Duodenal mucosa (tissue), 2 donors: Measurements from ENCODE around the gene LRRC8D.
"Not testable (repeated sequence)": the region's sequence is repeated elsewhere in the genome, so short reads cannot be mapped to it uniquely, and the experiment has no call there.

ENCODE experiments used
- H3K27ac ChIP-seq: one replicate; pipeline ENCODE4 v1.7.0; 2013; ENCODE audit warnings: low read depth, low read length
- H3K27me3 ChIP-seq, 2 donors: one replicate each; pipeline ENCODE4 v1.7.0; 2013; ENCODE audit warnings: low read length in 2 of 2, control low read depth in 1 of 2; ENCODE audit not compliant: insufficient read depth in 2 of 2, control insufficient read depth in 1 of 2
- H3K36me3 ChIP-seq, 2 donors: one replicate each; pipeline ENCODE4 v1.7.0; 2013; ENCODE audit warnings: low read length in 2 of 2, control low read depth in 1 of 2; ENCODE audit not compliant: insufficient read depth in 2 of 2, control insufficient read depth in 1 of 2
- H3K4me1 ChIP-seq, 2 donors: one replicate each; pipeline ENCODE4 v1.7.0; 2013; ENCODE audit warnings: low read length in 2 of 2, control low read depth in 1 of 2; ENCODE audit not compliant: insufficient read depth in 2 of 2, control insufficient read depth in 1 of 2
- H3K4me3 ChIP-seq, 2 donors: one replicate each; pipeline ENCODE4 v1.7.0; 2013; ENCODE audit warnings: low read length in 2 of 2, low read depth in 1 of 2
- H3K9ac ChIP-seq, 2 donors: one replicate each; pipeline ENCODE4 v1.7.0; 2013; ENCODE audit warnings: low read length in 2 of 2, low read depth in 1 of 2
- H3K9me3 ChIP-seq, 2 donors: one replicate each; pipeline ENCODE4 v1.7.0; 2013; ENCODE audit warnings: low read length in 2 of 2, control low read depth in 1 of 2; ENCODE audit not compliant: control insufficient read depth in 1 of 2

LRRC8D gene

GRCh38 chr1:89791064-89791726, 29.6 kb upstream of the LRRC8D start:
- Histone ChIP-seq H3K4me1 (no peaks in the 10 kb centered on the region), H3K4me3 (no peak overlapping the region), H3K9ac (no peak overlapping the region), H3K36me3 (no peaks in the 10 kb centered on the region), H3K27me3 (no peaks in the 10 kb centered on the region), H3K27ac (no peak overlapping the region), H3K9me3 (no peaks in the 10 kb centered on the region)

GRCh38 chr1:89794406-89794805, 26.4 kb upstream of the LRRC8D start:
- H3K9me3 ChIP-seq: no peaks in the 10 kb centered on the region
- no peaks in the 10 kb centered on the region for H3K27me3 ChIP-seq
- no peaks in the 10 kb centered on the region for H3K36me3 ChIP-seq
- H3K4me3 ChIP-seq: no peak overlapping the region
- no peaks in the 10 kb centered on the region for H3K4me1 ChIP-seq
- no peak overlapping the region for H3K27ac ChIP-seq
- no peak overlapping the region for H3K9ac ChIP-seq

GRCh38 chr1:89795571-89795970, 25.3 kb upstream of the LRRC8D start:
- not testable (repeated sequence) for H3K9me3 ChIP-seq, H3K4me1 ChIP-seq, H3K27ac ChIP-seq, H3K36me3 ChIP-seq, H3K4me3 ChIP-seq, H3K9ac ChIP-seq, H3K27me3 ChIP-seq

GRCh38 chr1:89797876-89798275, 23.0 kb upstream of the LRRC8D start:
- H3K27ac ChIP-seq, H3K27me3 ChIP-seq: not testable (repeated sequence)

GRCh38 chr1:89799495-89799894, 21.3 kb upstream of the LRRC8D start:
- Histone ChIP-seq H3K9me3 (no peaks in the 10 kb centered on the region), H3K4me3 (no peak overlapping the region), H3K4me1 (no peaks in the 10 kb centered on the region), H3K27ac (no peak overlapping the region), H3K9ac (no peak overlapping the region), H3K36me3 (no peaks in the 10 kb centered on the region), H3K27me3 (no peaks in the 10 kb centered on the region)

More at GRCh38 chr1:89797876-89798275, 23.0 kb upstream of the LRRC8D start:
- H3K4me1 ChIP-seq, H3K9me3 ChIP-seq, H3K4me3 ChIP-seq, H3K36me3 ChIP-seq, H3K9ac ChIP-seq: not testable (repeated sequence)

- Histone ChIP-seq H3K4me1 (no peaks in the 10 kb centered on the region), H3K4me3 (no peak overlapping the region), H3K36me3 (no peaks in the 10 kb centered on the region), H3K9ac (no peak overlapping the region), H3K27ac (no peak overlapping the region), H3K9me3 (no peaks in the 10 kb centered on the region), H3K27me3 (no peaks in the 10 kb centered on the region)
These were observed 20.7 kb upstream of the LRRC8D start for GRCh38 chr1:89800022-89800655.

GRCh38 chr1:89800718-89801117, 20.1 kb upstream of the LRRC8D start:
- Histone ChIP-seq H3K4me3 (no peak overlapping the region), H3K27me3 (no peaks in the 10 kb centered on the region), H3K36me3 (no peaks in the 10 kb centered on the region), H3K9ac (no peak overlapping the region), H3K27ac (no peak overlapping the region), H3K9me3 (no peaks in the 10 kb centered on the region), H3K4me1 (no peaks in the 10 kb centered on the region)

- Histone ChIP-seq H3K9ac (no peak overlapping the region), H3K27me3 (no peaks in the 10 kb centered on the region), H3K9me3 (no peaks in the 10 kb centered on the region), H3K27ac (no peak overlapping the region), H3K4me3 (no peak overlapping the region), H3K36me3 (no peaks in the 10 kb centered on the region), H3K4me1 (no peaks in the 10 kb centered on the region)
These were observed 18.8 kb upstream of the LRRC8D start for GRCh38 chr1:89802051-89802450.

GRCh38 chr1:89802841-89803240, 18.0 kb upstream of the LRRC8D start:
- Histone ChIP-seq H3K9me3 (no peaks in the 10 kb centered on the region), H3K4me3 (no peak overlapping the region), H3K36me3 (no peaks in the 10 kb centered on the region), H3K9ac (no peak overlapping the region), H3K27ac (no peak overlapping the region), H3K4me1 (no peaks in the 10 kb centered on the region), H3K27me3 (no peaks in the 10 kb centered on the region)

- no peak overlapping the region for H3K9ac ChIP-seq
- no peaks in the 10 kb centered on the region for H3K9me3 ChIP-seq
These were observed 16.1 kb upstream of the LRRC8D start for GRCh38 chr1:89804642-89805237.

More at GRCh38 chr1:89804642-89805237, 16.1 kb upstream of the LRRC8D start:
- Histone ChIP-seq H3K27ac (no peak overlapping the region), H3K27me3 (no peaks in the 10 kb centered on the region), H3K36me3 (no peaks in the 10 kb centered on the region), H3K4me1 (no peaks in the 10 kb centered on the region), H3K4me3 (no peak overlapping the region)
